ENCODE results near the gene RCN1. TPM values are rescaled to one million over a fixed set of nuclear protein-coding genes. Genes with fewer than 3 reads are reported as not detected.
A peak's percentile ranks its signal among the peaks of the same experiment; 100 is the strongest.

Gene RCN1
- total RNA-seq: 7.8 TPM
- 1 to 10 TPM; 5.5 to 6.1 (median 5.7) TPM for polyA plus RNA-seq

DNA sequence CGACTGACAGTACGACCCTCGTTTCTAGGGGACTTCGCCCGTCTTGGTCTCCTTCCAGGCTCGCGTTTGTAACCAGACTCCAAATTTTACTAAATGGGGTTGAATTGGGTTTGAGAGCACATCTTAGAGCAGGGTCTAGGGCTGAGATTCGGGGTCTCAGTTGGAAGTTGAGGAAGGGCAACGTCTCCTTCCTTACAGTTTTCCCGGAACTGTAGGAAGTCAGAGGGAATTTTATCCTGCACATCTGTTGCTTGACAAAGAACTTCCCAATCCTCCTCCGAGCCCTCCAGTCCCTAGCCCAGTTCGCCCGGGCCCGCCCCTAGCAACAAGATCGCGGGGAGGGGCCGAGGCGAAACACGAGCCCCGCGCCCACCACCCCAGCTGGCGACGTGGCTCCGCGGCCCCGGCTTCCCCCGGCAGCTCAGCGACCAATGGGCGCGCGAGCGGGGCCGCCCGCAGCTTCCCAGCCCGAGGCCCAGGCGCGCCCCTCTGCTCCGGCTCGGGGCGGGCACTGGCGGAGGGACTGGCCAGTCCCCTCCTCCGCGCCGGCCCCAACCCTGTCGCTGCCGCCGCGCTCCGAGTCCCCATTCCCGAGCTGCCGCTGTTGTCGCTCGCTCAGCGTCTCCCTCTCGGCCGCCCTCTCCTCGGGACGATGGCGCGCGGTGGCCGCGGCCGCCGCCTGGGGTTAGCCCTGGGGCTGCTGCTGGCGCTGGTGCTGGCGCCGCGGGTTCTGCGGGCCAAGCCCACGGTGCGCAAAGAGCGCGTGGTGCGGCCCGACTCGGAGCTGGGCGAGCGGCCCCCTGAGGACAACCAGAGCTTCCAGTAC is at the start of gene RCN1:
RCN1 (plus strand) TSS at position 530 of the 826 bp plus-strand sequence; CDS start at position 653, 123 bp downstream.
- peaks cover 15% of the 10 kb centered on the region for H3K4me1 ChIP-seq (ENCODE audit: control insufficient read depth, insufficient read depth, low read length, poor library complexity, severe bottlenecking)
- H3K9me3 ChIP-seq (ENCODE audit: control insufficient read depth in 2 of 2, low read length in 2 of 2): no peaks in the 10 kb centered on the region
- no peaks in the 10 kb centered on the region for H3K36me3 Mint-ChIP-seq
- H3K36me3 ChIP-seq (ENCODE audit: control insufficient read depth, insufficient read depth, low read length): no peaks in the 10 kb centered on the region
- peaks cover 0 to 22% (median 8%) of the 10 kb centered on the region in 4 donors for H3K4me1 Mint-ChIP-seq
- peak within 1 kb of the TSS; percentile 82 to 94 (median 87) for H3K4me3 Mint-ChIP-seq
- ATAC-seq (ENCODE audit: low read depth in 2 of 2) (peak; percentile 33 to 38), DNase-seq (peak in 1 of 3 donors; percentile 45)
- peak within 1 kb of the TSS; percentile 36 for H3K27ac ChIP-seq (ENCODE audit: insufficient read depth, low read length, poor library complexity, severe bottlenecking)
- peak within 1 kb of the TSS; percentile 36 to 82 (median 64) for H3K27ac Mint-ChIP-seq
- H3K9me3 Mint-ChIP-seq: no peaks in the 10 kb centered on the region
- peaks cover 23% of the 10 kb centered on the region for H3K27me3 ChIP-seq (ENCODE audit: control insufficient read depth, insufficient read depth, low read length)
- peaks cover 38% of the 10 kb centered on the region for H3K27me3 Mint-ChIP-seq
- H3K4me3 ChIP-seq (ENCODE audit: low read depth, low read length): peak within 1 kb of the TSS; percentile 81

DNA sequence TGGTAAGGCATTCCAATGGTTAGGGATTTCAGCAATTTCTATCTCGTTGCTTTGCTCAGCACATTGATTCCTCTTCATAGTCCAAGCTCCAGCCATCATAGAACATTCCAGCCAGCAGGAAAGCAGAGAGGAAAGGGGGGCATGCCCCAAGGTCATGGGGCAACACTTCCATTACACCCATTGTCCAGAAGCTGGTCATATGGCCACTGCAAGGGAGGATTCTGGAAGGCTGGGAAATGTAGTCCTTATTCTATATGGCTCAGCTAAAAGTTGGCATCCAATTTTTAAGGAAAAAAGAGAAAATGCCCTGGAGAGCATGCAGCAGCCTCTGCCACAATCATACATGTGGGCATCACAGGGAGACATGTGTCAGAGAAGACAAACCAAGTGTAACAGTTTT is 47.1 kb upstream of the RCN1 start:
- H3K4me1 Mint-ChIP-seq: no peaks in the 10 kb centered on the region
- peaks cover 8% of the 10 kb centered on the region for H3K27me3 Mint-ChIP-seq
- ATAC-seq (ENCODE audit: low read depth in 2 of 2): no peak

DNA sequence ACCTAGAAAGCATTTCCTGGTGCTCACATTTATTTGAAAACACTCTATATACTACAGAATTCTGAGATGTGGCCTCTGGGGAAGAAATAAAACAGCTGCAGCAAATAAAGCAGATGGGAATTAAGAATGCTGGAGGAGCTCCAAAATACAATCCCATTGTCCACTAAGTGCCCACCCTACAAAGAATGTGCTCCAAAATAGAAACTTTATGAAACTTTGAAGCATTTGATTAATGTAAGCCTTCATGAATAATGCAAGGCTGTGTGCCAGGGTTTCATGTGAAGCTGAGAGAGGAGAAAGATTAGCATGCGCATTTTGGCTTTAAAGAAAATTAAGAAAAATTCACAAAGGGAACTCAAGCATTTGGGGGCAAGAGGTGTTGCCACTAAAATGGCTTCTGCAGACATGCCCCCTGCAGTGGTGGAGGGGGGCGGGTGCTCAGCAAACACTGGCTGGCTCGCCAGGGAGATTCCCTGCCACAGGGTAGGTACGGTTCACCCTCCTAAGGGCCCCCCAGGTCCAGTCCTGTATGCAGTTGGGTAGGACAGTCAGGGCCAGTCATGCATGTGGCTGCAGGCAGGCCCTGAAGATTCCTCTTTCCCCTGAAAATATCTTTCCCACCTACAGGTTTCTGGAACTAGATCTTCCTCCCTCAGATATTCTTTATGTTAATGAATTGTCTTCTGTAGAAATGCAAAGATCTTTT is 46.6 kb upstream of the RCN1 start:
- no peaks in the 10 kb centered on the region for H3K9me3 ChIP-seq (ENCODE audit: control insufficient read depth in 2 of 2, low read length in 2 of 2)
- peaks cover 2% of the 10 kb centered on the region for H3K27me3 ChIP-seq (ENCODE audit: control insufficient read depth, insufficient read depth, low read length)
- Mint-ChIP-seq H3K36me3 (no peaks in the 10 kb centered on the region), H3K9me3 (no peaks in the 10 kb centered on the region), H3K4me1 (no peaks in the 10 kb centered on the region), H3K27ac (no peak overlapping the region), H3K27me3 (peaks cover 8% of the 10 kb centered on the region), H3K4me3 (no peak overlapping the region)
- no peak overlapping the region for H3K4me3 ChIP-seq (ENCODE audit: low read depth, low read length)
- DNase-seq (no peak), ATAC-seq (ENCODE audit: low read depth in 2 of 2) (no peak)
- H3K36me3 ChIP-seq (ENCODE audit: control insufficient read depth, insufficient read depth, low read length): no peaks in the 10 kb centered on the region
- H3K27ac ChIP-seq (ENCODE audit: insufficient read depth, low read length, poor library complexity, severe bottlenecking): no peak overlapping the region
- H3K4me1 ChIP-seq (ENCODE audit: control insufficient read depth, insufficient read depth, low read length, poor library complexity, severe bottlenecking): no peaks in the 10 kb centered on the region

More for the DNA sequence above, 47.1 kb upstream of the RCN1 start:
- no peaks in the 10 kb centered on the region for H3K36me3 ChIP-seq (ENCODE audit: control insufficient read depth, insufficient read depth, low read length)
- H3K4me3 ChIP-seq (ENCODE audit: low read depth, low read length): no peak overlapping the region
- H3K4me1 ChIP-seq (ENCODE audit: control insufficient read depth, insufficient read depth, low read length, poor library complexity, severe bottlenecking): no peaks in the 10 kb centered on the region
- no peak overlapping the region for H3K27ac ChIP-seq (ENCODE audit: insufficient read depth, low read length, poor library complexity, severe bottlenecking)
- no peaks in the 10 kb centered on the region for H3K9me3 ChIP-seq (ENCODE audit: control insufficient read depth in 2 of 2, low read length in 2 of 2)
- Mint-ChIP-seq H3K4me3 (no peak overlapping the region), H3K27ac (no peak overlapping the region), H3K9me3 (no peaks in the 10 kb centered on the region), H3K36me3 (no peaks in the 10 kb centered on the region)
- DNase-seq: no peak
- peaks cover 2% of the 10 kb centered on the region for H3K27me3 ChIP-seq (ENCODE audit: control insufficient read depth, insufficient read depth, low read length)

DNA sequence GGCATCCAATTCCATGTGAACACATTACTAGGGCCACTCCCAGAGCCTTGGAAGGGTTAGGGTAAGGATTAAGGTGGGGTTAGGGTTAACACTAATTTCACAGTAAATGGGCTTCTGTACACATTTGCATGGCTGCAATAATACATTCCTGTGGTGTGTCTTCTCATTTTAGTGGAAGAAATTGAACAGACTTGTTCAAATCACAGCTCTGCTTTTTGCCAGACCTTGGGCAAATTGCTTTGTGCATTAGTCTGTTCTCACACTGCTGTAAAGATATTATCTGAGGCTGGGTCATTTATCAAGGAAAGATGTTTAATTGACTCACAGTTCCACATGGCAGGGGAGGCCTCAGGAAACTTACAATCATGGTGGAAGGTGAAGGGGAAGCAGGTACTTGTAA is 45.4 kb upstream of the RCN1 start:
- Histone ChIP-seq H3K4me3 (ENCODE audit: low read depth, low read length) (no peak overlapping the region), H3K9me3 (ENCODE audit: control insufficient read depth in 2 of 2, low read length in 2 of 2) (no peaks in the 10 kb centered on the region), H3K27me3 (ENCODE audit: control insufficient read depth, insufficient read depth, low read length) (peaks cover 2% of the 10 kb centered on the region), H3K4me1 (ENCODE audit: control insufficient read depth, insufficient read depth, low read length, poor library complexity, severe bottlenecking) (no peaks in the 10 kb centered on the region), H3K36me3 (ENCODE audit: control insufficient read depth, insufficient read depth, low read length) (no peaks in the 10 kb centered on the region), H3K27ac (ENCODE audit: insufficient read depth, low read length, poor library complexity, severe bottlenecking) (no peak overlapping the region)
- no peaks in the 10 kb centered on the region for H3K36me3 Mint-ChIP-seq
- DNase-seq (no peak), ATAC-seq (ENCODE audit: low read depth in 2 of 2) (no peak)
- H3K9me3 Mint-ChIP-seq: no peaks in the 10 kb centered on the region
- H3K27me3 Mint-ChIP-seq: peaks cover 14% of the 10 kb centered on the region
- H3K4me3 Mint-ChIP-seq: no peak overlapping the region
- no peaks in the 10 kb centered on the region for H3K4me1 Mint-ChIP-seq
- H3K27ac Mint-ChIP-seq: no peak overlapping the region

DNA sequence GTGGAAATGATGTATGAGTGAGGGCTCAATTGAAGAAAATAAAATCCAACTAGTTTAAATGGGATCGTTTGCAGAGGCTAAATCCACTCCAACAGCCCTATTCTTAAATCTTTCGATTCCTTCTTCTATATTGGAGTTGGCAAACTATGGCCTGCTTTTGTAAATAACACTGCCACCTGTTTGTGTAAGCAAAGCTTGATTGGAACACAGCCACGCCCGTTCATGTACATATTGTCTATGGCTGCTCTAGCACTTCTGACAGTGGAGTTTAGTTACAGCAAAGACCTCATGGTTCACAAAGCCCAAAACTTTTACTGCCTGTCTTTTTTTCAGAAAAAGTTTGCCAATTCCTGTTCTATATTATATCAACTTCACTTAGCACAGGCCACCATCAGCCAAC is 40.6 kb upstream of the RCN1 start:
- H3K4me1 Mint-ChIP-seq: peaks cover 0 to 2% (median 0%) of the 10 kb centered on the region in 4 donors
- DNase-seq (no peak), ATAC-seq (ENCODE audit: low read depth in 2 of 2) (no peak)
- H3K9me3 Mint-ChIP-seq: no peaks in the 10 kb centered on the region
- no peaks in the 10 kb centered on the region for H3K4me1 ChIP-seq (ENCODE audit: control insufficient read depth, insufficient read depth, low read length, poor library complexity, severe bottlenecking)
- peaks cover 2% of the 10 kb centered on the region for H3K27me3 ChIP-seq (ENCODE audit: control insufficient read depth, insufficient read depth, low read length)
- H3K27me3 Mint-ChIP-seq: peaks cover 31% of the 10 kb centered on the region
- H3K27ac Mint-ChIP-seq: no peak overlapping the region
- H3K4me3 Mint-ChIP-seq: no peak overlapping the region
- H3K36me3 ChIP-seq (ENCODE audit: control insufficient read depth, insufficient read depth, low read length): no peaks in the 10 kb centered on the region
- no peaks in the 10 kb centered on the region for H3K36me3 Mint-ChIP-seq
- H3K27ac ChIP-seq (ENCODE audit: insufficient read depth, low read length, poor library complexity, severe bottlenecking): no peak overlapping the region
- no peak overlapping the region for H3K4me3 ChIP-seq (ENCODE audit: low read depth, low read length)
- H3K9me3 ChIP-seq (ENCODE audit: control insufficient read depth in 2 of 2, low read length in 2 of 2): no peaks in the 10 kb centered on the region

DNA sequence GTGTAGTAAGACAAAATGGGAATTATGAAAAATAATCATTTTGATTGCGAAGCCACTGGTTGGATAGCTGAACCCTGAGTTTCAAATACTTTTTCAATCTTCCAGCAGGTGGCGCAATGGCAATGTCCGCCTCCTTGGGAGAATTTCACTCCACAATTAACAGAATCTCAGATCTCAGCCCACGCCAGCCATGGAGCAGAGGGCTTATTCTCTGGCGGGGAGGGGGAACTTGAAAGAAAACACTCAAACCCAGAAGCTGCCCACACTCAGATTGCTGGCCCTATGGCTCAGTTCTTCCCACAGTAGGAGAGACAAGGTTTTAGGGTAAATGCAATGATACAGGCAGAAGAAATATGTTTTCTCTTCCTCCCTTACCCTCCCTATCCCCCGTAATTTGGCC is 38.7 kb upstream of the RCN1 start:
- Mint-ChIP-seq H3K36me3 (no peaks in the 10 kb centered on the region), H3K27ac (no peak overlapping the region), H3K27me3 (peaks cover 34% of the 10 kb centered on the region), H3K4me1 (peaks cover 0 to 2% (median 0%) of the 10 kb centered on the region in 4 donors), H3K4me3 (no peak overlapping the region), H3K9me3 (no peaks in the 10 kb centered on the region)
- H3K27me3 ChIP-seq (ENCODE audit: control insufficient read depth, insufficient read depth, low read length): peaks cover 2% of the 10 kb centered on the region
- peak; percentile 9 to 47 (median 22) for DNase-seq
- H3K36me3 ChIP-seq (ENCODE audit: control insufficient read depth, insufficient read depth, low read length): no peaks in the 10 kb centered on the region
- H3K4me1 ChIP-seq (ENCODE audit: control insufficient read depth, insufficient read depth, low read length, poor library complexity, severe bottlenecking): no peaks in the 10 kb centered on the region
- ATAC-seq (ENCODE audit: low read depth in 2 of 2): no peak
- H3K9me3 ChIP-seq (ENCODE audit: control insufficient read depth in 2 of 2, low read length in 2 of 2): no peaks in the 10 kb centered on the region
- no peak overlapping the region for H3K27ac ChIP-seq (ENCODE audit: insufficient read depth, low read length, poor library complexity, severe bottlenecking)
- H3K4me3 ChIP-seq (ENCODE audit: low read depth, low read length): no peak overlapping the region

DNA sequence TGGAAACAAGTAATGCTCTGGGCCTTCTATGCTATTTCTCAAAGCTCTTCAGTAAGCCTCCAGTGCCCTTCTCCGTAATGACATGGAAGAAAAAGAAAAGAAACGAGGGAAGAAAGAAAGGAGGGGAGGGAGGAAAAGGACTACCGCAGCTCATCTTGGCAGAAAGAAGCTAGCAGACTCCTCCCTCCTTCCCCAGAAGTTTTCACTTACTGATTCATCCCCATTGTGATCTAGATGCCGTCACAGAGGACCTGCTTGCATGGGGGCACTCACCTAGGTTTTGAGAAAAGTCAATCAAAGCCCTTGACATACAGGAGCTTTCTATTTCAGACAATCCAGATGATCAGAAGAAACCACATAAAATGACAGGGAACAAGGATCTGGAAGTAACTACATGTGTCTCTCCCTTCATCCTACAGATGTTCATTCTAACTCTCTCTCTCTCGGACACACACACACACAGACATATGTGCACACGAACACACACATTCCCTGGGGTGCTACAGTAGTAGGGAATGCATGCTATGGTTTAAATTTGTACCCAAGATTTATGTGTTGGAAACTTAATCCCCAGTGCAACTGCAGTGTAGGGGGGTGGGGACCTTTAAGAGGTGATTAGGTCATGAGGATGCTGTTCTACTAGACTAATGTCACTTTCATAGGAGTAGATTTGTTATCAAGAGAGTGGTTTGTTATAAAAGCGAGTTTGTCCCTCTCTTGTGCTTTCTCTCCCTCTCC is 37.6 kb upstream of the RCN1 start:
- no peak overlapping the region for H3K27ac ChIP-seq (ENCODE audit: insufficient read depth, low read length, poor library complexity, severe bottlenecking)
- peaks cover 2% of the 10 kb centered on the region for H3K27me3 ChIP-seq (ENCODE audit: control insufficient read depth, insufficient read depth, low read length)
- no peak overlapping the region for H3K4me3 Mint-ChIP-seq
- peaks cover 0 to 2% (median 0%) of the 10 kb centered on the region in 4 donors for H3K4me1 Mint-ChIP-seq
- H3K36me3 ChIP-seq (ENCODE audit: control insufficient read depth, insufficient read depth, low read length): no peaks in the 10 kb centered on the region
- ATAC-seq (ENCODE audit: low read depth in 2 of 2) (no peak), DNase-seq (no peak)
- H3K36me3 Mint-ChIP-seq: no peaks in the 10 kb centered on the region
- H3K27ac Mint-ChIP-seq: no peak overlapping the region
- no peaks in the 10 kb centered on the region for H3K9me3 Mint-ChIP-seq
- no peaks in the 10 kb centered on the region for H3K4me1 ChIP-seq (ENCODE audit: control insufficient read depth, insufficient read depth, low read length, poor library complexity, severe bottlenecking)
- H3K9me3 ChIP-seq (ENCODE audit: control insufficient read depth in 2 of 2, low read length in 2 of 2): no peaks in the 10 kb centered on the region
- H3K27me3 Mint-ChIP-seq: peaks cover 30% of the 10 kb centered on the region
- no peak overlapping the region for H3K4me3 ChIP-seq (ENCODE audit: low read depth, low read length)
